PC-9 (cell line): Measurements from ENCODE around the gene ALDH3B2. TPM values are rescaled to one million over a fixed set of nuclear protein-coding genes. Genes with fewer than 3 reads are reported as not detected.
"Not testable (repeated sequence)": the region's sequence is repeated elsewhere in the genome, so short reads cannot be mapped to it uniquely, and the experiment has no call there.

Source experiments
- BruUV-seq: library from RNA; stranded (reverse); fragments of 400-500 nt; replicated peaks from 2 replicates; lab custom pipeline; 2021; lab: Mats Ljungman, UMichigan
- CTCF ChIA-PET: fragments of 300-600 bp; sonication (Branson Sonifier 250); formaldehyde crosslinking; loops from one replicate; lab custom pipeline; 2022; ENCODE audit warnings: antibody characterized with exemption; lab: Charles Lee
- POLR2A ChIA-PET: fragments of 300-600 bp; sonication (Branson Sonifier 250); formaldehyde crosslinking; loops from one replicate; lab custom pipeline; 2022; ENCODE audit warnings: antibody characterized with exemption; ENCODE audit not compliant: unreplicated experiment; lab: Charles Lee
- DNase-seq, 2 experiments: peaks; one replicate each; pipeline versions ENCODE4 v3.0.0 to v3.0.0-alpha.2; 2015 to 2022; ENCODE audit warnings: mixed read lengths in 1 of 2
- H2AFZ ChIP-seq: fragments of 200-600 bp; sonication (generic); 2 replicates; pipeline ENCODE4 v1.8.1; 2017; ENCODE audit warnings: antibody characterized with exemption
- H3F3A ChIP-seq: fragments of 200-600 bp; sonication (generic); 2 replicates; pipeline ENCODE4 v1.8.1; 2017; ENCODE audit warnings: antibody characterized with exemption, mild to moderate bottlenecking, low read depth; ENCODE audit not compliant: insufficient read depth
- H3K27ac ChIP-seq: fragments of 200-600 bp; sonication (generic); 2 replicates; pipeline ENCODE4 v1.6.1; 2016; ENCODE audit warnings: mixed run types
- H3K27me3 ChIP-seq: fragments of 200-600 bp; sonication (generic); 2 replicates; pipeline ENCODE4 v1.6.1; 2016; ENCODE audit warnings: low read depth, mixed run types; ENCODE audit not compliant: insufficient read depth
- H3K36me3 ChIP-seq: fragments of 200-600 bp; sonication (generic); 2 replicates; pipeline ENCODE4 v1.6.1; 2016; ENCODE audit warnings: low read depth, mixed run types
- H3K4me1 ChIP-seq: fragments of 200-600 bp; sonication (generic); replicated peaks from 2 replicates; pipeline ENCODE4 v1.6.1; 2016; ENCODE audit warnings: mixed run types; ENCODE audit not compliant: insufficient read depth
- H3K4me2 ChIP-seq: fragments of 200-600 bp; sonication (generic); 2 replicates; pipeline ENCODE4 v1.6.1; 2017; ENCODE audit warnings: mixed run types
- H3K4me3 ChIP-seq: fragments of 200-600 bp; sonication (generic); 2 replicates; pipeline ENCODE4 v1.6.1; 2016; ENCODE audit warnings: mixed run types
- H3K79me2 ChIP-seq: fragments of 200-600 bp; sonication (generic); 2 replicates; pipeline ENCODE4 v1.6.1; 2017; ENCODE audit warnings: low read depth, mixed run types
- H3K9me2 ChIP-seq: fragments of 200-600 bp; sonication (generic); 2 replicates; pipeline ENCODE4 v1.8.1; 2017; ENCODE audit warnings: mild to moderate bottlenecking; ENCODE audit not compliant: insufficient read depth
- H3K9me3 ChIP-seq: fragments of 200-600 bp; sonication (generic); 2 replicates; pipeline ENCODE4 v1.8.1; 2016; ENCODE audit warnings: low read depth; ENCODE audit not compliant: insufficient read depth
- H4K20me1 ChIP-seq: fragments of 200-600 bp; sonication (generic); 2 replicates; pipeline ENCODE4 v1.8.1; 2017; ENCODE audit not compliant: insufficient read depth
- CTCF ChIP-seq: fragments of 200-600 bp; sonication (generic); conservative IDR thresholded peaks from 2 replicates; pipeline ENCODE4 v1.6.1; 2017; ENCODE audit warnings: mixed run types, antibody characterized with exemption, mild to moderate bottlenecking, moderate library complexity
- EZH2 ChIP-seq: fragments of 200-600 bp; sonication (generic); IDR thresholded peaks from 2 replicates; pipeline ENCODE4 v1.8.0; 2017; ENCODE audit warnings: antibody characterized with exemption, low read depth
- intact Hi-C: fragments of 100-400 bp; cut with micrococcal nuclease; formaldehyde crosslinking; loops from one replicate; pipeline ENCODE4 v1.10.0; 2022; ENCODE audit not compliant: unreplicated experiment
- total RNA-seq: library from RNA; stranded (reverse); gene quantifications from 2 replicates; pipeline ENCODE4 v1.2.3, GENCODE V29; 2021

ALDH3B2 gene
- total RNA-seq, 1 experiment from 2014 or later, result 9.8 TPM

- Histone ChIP-seq H3K27ac (no peak within 1 kb of the TSS), H3K4me1 (no peaks in the 10 kb centered on the region), H2AFZ (no peak within 1 kb of the TSS), H3K4me2 (no peak within 1 kb of the TSS), H4K20me1 (no peaks in the 10 kb centered on the region), H3K79me2 (no peaks in the 10 kb centered on the region), H3K9me2 (no peaks in the 10 kb centered on the region), H3K36me3 (no peaks in the 10 kb centered on the region), H3K9me3 (no peaks in the 10 kb centered on the region), H3K27me3 (peaks cover 17% of the 10 kb centered on the region), H3K4me3 (no peak within 1 kb of the TSS), H3F3A (peaks cover 7% of the 10 kb centered on the region; the same call in 1 of the 2 replicates)
- no peak for DNase-seq
- no peak for TF ChIP-seq CTCF
- TF ChIP-seq EZH2, result no peak
- no TSS peak for BruUV-seq
- ChIA-PET POLR2A (no interaction called here), CTCF (no interaction called here)
- intact Hi-C loops, result no loop called here
Observed at GRCh38 chr11:67639438-67639859, 35.0 kb downstream of the ALDH3B2 start, which contains the start of gene TBX10. TSS of gene TBX10 (minus strand) at chr11:67639763. CDS start at chr11:67639472, 291 bp downstream.

DNA sequence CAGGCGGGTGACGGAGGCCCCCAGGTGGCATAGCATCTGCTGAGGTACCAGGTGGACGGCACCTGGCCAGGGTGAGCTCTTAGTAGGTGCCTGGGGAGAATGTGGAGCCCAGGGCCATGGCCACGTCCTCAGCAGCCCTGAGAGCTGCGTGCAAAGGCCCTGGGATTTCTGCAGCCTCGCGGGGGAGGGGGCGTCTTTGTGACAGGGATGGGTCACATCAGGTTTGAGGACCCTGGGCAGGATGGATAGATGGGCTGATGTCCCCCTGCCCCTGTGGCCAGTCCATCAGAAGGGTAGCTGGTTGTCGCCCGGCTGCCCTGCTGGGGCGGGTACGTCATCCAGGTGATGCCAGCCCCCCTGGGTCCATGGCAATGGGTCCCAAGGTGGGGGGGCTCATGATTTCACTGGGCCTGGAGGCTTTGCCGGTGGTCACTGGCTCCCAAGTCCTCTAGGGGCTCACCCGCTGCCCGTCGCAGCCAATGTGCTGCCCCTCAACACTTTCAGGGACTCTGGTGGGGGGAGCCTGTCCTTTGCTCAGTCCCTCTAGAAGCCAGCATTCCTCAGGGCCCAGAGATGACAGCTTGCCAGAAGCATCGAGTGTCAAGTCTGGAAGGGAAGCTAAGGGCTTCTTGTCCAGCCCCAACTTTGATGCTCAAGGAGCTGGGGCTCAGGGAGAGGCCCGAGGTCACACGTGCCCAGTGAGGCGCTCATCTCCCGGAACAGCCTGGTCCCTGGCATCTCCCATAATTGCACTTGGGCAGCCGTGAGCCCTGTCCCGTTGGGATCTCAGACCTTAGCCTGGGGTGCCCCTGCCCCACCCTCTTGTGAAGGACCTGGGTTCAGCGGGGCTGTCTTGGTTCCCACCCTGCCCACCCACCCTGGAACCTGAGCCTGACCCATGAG is 35.6 kb downstream of the ALDH3B2 start:
- no TSS peak for BruUV-seq
- DNase-seq, result no peak
- Histone ChIP-seq H3K4me1 (no peaks in the 10 kb centered on the region), H3K4me3 (no peak overlapping the region), H3K79me2 (no peaks in the 10 kb centered on the region), H3K27me3 (peaks cover 17% of the 10 kb centered on the region), H3K9me2 (no peaks in the 10 kb centered on the region), H3F3A (peaks cover 7% of the 10 kb centered on the region; the same call in 1 of the 2 replicates), H3K4me2 (no peak overlapping the region), H2AFZ (no peak overlapping the region), H3K36me3 (no peaks in the 10 kb centered on the region), H3K9me3 (no peaks in the 10 kb centered on the region), H4K20me1 (no peaks in the 10 kb centered on the region), H3K27ac (no peak overlapping the region)
- intact Hi-C loops, result no loop called here
- ChIA-PET POLR2A (interaction anchor here (0.5 to 0.7 kb wide), 2 partner anchors 14 to 783 kb away, joined by 4 to 9 read pairs; no protein-coding TSS in a partner anchor), CTCF (interaction anchor here (0.6 kb wide), 1 partner anchor 300 kb away, joined by 6 read pairs; no protein-coding TSS in a partner anchor)
- TF ChIP-seq CTCF, result no peak
- no peak for TF ChIP-seq EZH2

GRCh38 chr11:67637441-67637840 is 37.0 kb downstream of the ALDH3B2 start:
- intact Hi-C loops, POLR2A ChIA-PET: not testable (repeated sequence)

More at GRCh38 chr11:67637441-67637840, 37.0 kb downstream of the ALDH3B2 start:
- H3K27me3 ChIP-seq, result peaks cover 17% of the 10 kb centered on the region
- CTCF ChIA-PET, H3K4me1 ChIP-seq, H3K27ac ChIP-seq, H3K4me3 ChIP-seq, H3K4me2 ChIP-seq, H4K20me1 ChIP-seq, H3K9me3 ChIP-seq, BruUV-seq, H3K9me2 ChIP-seq, DNase-seq, H3F3A ChIP-seq, H2AFZ ChIP-seq, H3K36me3 ChIP-seq, H3K79me2 ChIP-seq: not testable (repeated sequence)
